ENCODE results near the gene MAGEA12.
"Not testable (repeated sequence)": the region's sequence is repeated elsewhere in the genome, so short reads cannot be mapped to it uniquely, and the experiment has no call there.

Gene MAGEA12

GRCh38 chrX:152769549-152770289 lies 36.2 kb downstream of the MAGEA12 start, which contains the start of gene MAGEA6:
TSS of gene MAGEA6 (minus strand) at chrX:152769689. CDS start at chrX:152767650, 2,039 bp downstream.
- H3K4me1 ChIP-seq (ENCODE audit: control insufficient read depth, insufficient read depth, low read length, unreplicated experiment); H3K36me3 ChIP-seq (ENCODE audit: insufficient read depth, low read length); H3K27ac ChIP-seq (ENCODE audit: low read depth, low read length); H3K4me3 ChIP-seq (ENCODE audit: low read depth, low read length); H3K27me3 ChIP-seq (ENCODE audit: insufficient read depth, low read length); H2AFZ ChIP-seq (ENCODE audit: low read length, unreplicated experiment); H3K79me2 ChIP-seq (ENCODE audit: control insufficient read depth, insufficient read depth, low read length, unreplicated experiment): not testable (repeated sequence)

- not testable (repeated sequence) for H2AFZ ChIP-seq (ENCODE audit: low read length, unreplicated experiment); H3K27me3 ChIP-seq (ENCODE audit: insufficient read depth, low read length); H3K27ac ChIP-seq (ENCODE audit: low read depth, low read length); H3K4me1 ChIP-seq (ENCODE audit: control insufficient read depth, insufficient read depth, low read length, unreplicated experiment); H3K36me3 ChIP-seq (ENCODE audit: insufficient read depth, low read length); H3K4me3 ChIP-seq (ENCODE audit: low read depth, low read length); H3K79me2 ChIP-seq (ENCODE audit: control insufficient read depth, insufficient read depth, low read length, unreplicated experiment)
These were observed 53.5 kb downstream of the MAGEA12 start for GRCh38 chrX:152787062-152787461.
